HG02759 (cell line): ENCODE results near the gene OTUD7B.

ENCODE experiments used
- ATAC-seq: cut with Tn5 transposase; IDR thresholded peaks from one replicate; pipeline ENCODE4 v1.9.1; 2021; ENCODE audit warnings: mild to moderate bottlenecking, moderate library complexity; ENCODE audit not compliant: unreplicated experiment

The OTUD7B gene

GRCh38 chr1:150003801-150004200, 6.7 kb downstream of the OTUD7B start:
- no peak for ATAC-seq

DNA sequence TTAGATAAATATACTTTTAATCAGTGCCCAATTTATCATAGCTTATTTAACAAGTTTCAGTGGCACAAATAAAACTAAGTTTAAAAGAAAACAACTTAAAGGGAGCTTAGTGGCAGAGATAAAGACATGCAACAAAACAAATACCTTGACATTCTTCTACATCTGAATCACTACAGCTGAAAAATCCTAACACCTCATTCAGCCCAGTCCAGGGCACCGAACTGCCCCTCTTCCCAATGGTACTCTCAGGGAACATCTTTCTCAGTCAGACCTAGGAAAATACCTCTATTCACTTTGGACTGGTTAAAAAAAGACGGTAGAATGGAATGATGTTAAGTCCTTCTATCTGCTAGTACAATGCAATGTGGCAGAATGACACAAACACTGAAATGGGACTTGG, 8.3 kb downstream of the OTUD7B start:
- ATAC-seq, result no peak

DNA sequence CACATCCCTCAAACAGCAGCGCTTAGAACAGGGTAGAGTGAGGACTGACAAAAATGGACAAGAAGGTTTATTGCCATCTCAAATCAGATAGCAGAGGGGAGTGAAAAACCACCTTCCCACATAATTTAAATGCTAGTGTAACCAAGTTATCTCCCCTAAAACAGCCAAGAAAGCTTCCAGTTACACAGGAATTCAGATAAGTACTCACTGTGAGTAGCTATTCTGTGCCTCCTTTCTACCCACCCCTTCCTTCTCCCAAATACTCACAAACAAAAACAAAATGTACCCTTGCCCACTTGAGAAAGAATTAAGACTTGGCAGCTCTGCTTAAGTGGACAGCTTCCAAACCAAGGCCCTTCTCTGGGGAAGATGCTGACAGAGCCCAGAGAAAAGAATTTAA, 9.1 kb downstream of the OTUD7B start:
- no peak for ATAC-seq

- peak; percentile 74 for ATAC-seq
Observed at GRCh38 chr1:149997585-149998262, 12.8 kb downstream of the OTUD7B start.

- no peak for ATAC-seq
Observed at GRCh38 chr1:149995927-149996326, 14.6 kb downstream of the OTUD7B start.

DNA sequence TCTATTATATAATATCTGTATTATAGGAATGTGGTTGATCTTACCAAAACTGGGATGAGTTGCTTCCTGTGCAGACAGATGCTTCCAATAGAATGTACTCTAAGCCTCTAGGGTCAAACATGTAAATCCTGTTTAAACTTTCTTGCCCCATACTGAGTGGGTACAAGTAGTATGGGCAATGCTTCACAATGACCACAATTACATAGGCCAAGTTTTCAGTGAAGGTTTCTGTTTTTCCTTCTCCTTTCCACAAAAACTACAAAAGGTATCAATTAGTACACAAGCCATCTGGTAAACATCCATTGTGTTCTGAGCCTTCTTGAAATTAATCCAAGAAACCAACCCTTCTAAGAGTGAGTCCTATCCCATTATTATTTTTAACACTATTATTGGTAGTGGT, 16.8 kb downstream of the OTUD7B start:
- ATAC-seq, result no peak

- no peak for ATAC-seq
Observed at GRCh38 chr1:149993181-149993580, 17.3 kb downstream of the OTUD7B start.

GRCh38 chr1:149987297-149987595, 23.3 kb downstream of the OTUD7B start:
- ATAC-seq, result no peak

DNA sequence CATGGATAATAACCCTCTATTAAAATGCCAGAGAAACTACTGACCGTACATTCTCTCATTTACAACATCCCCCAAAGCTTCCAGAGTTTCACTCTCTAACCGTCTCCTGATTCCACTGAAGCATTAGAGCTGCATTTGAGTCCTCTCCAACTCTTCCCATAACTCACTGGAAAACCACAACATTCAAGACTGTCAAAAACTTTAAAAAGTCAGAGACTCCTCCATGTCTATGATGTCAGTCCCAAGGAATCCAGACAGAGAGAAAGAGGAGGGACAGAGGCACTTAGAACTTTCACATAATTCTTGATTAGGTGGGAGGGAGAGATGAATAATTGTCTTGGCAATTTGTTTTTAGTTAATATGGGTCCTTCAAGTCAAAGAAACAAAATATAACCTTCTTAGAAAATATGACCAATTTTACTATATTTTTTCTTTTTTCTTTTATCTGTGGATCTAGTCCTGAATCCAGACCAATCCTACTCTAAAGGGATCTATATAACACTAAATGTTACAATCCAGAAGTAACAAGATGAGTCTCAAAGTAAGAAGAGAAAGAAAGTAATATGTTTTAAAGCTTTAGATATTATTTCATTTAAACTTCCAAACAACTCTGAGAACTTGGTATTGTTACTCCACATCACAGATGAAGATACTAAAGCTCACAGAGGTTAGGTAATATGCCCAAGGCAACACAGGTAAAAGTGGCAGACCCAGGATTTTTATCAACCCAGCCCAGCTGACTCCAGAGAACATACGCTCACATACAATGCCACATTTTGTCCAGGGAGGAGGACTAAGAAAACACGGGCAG, 23.8 kb downstream of the OTUD7B start:
- no peak for ATAC-seq

DNA sequence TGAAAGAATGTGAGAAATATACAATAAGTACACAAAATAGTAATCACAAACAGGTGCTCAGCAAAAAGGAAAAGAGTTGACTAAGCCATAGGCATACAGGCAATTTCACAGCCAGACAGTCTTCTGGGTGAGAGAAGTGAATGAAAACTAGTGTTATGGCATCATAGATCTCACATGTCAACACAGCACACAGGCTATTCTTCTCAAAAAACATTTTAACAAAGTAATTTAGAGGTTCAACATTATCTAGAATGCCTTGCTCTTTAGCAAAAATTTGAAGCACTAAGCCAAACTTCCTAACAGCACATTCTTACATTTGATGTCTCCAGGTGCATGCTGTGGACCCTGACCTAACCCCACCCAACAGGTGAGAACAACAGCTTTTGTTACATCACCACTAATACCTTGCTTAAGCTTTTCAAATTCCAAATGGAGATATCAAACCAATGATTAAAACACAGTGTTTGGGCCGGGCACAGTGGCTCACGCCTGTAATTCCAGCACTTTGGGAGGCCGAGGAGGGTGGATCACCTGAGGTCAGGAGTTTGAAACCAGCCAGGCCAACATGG, 30.5 kb downstream of the OTUD7B start:
- no peak for ATAC-seq

GRCh38 chr1:149979245-149979971, 31.1 kb downstream of the OTUD7B start:
- no peak for ATAC-seq

GRCh38 chr1:149978547-149979023, 31.9 kb downstream of the OTUD7B start:
- no peak for ATAC-seq

DNA sequence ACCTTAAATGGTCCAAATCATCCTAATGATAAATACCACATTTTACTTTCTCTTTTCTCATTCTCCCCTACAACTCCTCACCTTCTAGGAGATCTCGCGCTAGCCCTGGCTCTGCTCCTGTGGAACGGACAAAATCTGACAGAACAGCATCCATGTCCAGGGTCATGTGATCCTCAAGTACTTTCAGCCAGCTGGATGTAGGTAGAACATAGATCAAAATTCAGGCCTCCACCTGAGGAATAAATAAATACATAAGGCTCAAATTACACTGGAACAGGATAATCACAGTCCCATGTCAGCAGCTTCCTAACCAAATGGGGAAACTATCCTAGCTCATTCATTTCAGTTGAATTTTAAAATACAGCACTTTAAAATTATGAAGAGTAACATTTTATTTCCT, 33.2 kb downstream of the OTUD7B start:
- no peak for ATAC-seq

DNA sequence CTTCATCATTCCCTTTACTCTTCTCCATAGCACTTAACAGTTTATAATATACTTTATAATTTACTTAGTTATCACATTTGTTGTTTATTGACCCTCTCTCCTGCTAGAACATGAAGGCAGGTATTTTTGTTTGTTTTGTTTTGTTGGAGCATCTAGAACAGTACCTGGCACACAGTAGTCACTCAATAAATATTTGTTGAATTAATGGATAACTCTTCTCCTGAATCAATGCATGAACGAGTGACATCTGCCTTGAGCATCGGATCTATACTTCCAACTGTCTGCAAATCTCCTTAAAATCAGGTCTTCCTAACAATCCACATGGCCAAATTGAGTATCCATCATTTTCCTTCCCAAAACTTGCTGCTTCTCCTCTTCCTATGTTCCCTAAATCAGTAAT, 38.0 kb downstream of the OTUD7B start:
- ATAC-seq, result no peak

DNA sequence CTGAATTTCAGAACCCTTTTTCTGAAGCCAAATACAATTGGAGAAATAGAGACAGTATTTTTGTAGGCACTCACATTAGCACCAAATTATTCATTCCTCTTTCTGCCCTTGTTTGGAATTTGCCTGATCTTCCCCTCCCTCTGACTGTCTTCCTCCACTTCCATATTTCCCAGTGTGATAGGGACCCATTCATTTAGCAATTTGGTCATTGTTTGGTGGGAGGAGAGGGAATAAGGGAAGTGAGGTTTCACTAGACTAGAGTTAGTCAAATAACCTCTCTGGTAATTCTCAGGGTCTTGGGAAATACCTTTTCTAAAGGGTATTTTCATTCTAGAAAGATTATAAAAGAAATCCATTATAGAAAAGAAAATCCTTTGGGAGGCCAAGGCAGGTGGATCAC, 42.9 kb downstream of the OTUD7B start:
- no peak for ATAC-seq

DNA sequence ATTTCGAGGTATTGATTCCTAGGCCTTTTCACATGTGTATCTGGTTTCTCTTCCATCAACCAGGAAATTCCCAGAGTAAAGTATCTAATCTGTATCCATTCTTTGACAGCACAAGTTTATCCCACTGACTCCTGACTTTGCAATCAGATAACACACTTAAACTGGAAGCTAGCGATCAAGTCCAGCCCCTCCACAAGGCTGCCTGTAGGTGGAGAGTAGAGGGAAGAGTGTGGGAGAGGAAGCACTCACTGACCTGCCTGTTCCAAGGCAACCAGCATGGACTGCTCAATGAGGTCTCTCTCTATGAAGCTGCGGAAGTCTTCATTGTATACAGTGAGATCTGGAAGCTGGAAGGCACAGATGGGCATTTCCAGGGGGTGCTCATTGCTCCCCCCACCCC, 43.5 kb downstream of the OTUD7B start:
- no peak for ATAC-seq

- no peak for ATAC-seq
Observed at GRCh38 chr1:149966405-149966804, 44.1 kb downstream of the OTUD7B start.

DNA sequence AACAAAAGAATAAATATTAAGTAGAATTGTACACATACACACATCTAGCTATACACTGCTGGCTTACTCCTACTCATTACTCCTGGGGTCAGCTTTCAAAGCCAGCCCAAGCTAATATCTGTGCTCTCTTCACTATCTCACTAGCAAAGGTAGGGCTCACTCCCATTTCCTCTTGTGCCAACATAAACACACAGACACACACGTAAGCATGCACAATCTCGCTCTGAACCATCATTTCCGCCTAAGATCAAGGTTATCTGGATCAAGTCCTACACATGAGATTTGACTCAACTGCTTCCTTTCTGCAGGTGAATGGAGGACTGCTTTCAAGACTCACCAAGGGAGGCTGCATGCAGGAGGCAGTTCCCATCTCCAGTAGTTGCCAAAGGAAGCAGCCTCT, 45.1 kb downstream of the OTUD7B start:
- ATAC-seq, result no peak

GRCh38 chr1:149963358-149963757, 47.2 kb downstream of the OTUD7B start:
- no peak for ATAC-seq

- ATAC-seq, result no peak
Observed at GRCh38 chr1:149962736-149963135, 47.8 kb downstream of the OTUD7B start.

DNA sequence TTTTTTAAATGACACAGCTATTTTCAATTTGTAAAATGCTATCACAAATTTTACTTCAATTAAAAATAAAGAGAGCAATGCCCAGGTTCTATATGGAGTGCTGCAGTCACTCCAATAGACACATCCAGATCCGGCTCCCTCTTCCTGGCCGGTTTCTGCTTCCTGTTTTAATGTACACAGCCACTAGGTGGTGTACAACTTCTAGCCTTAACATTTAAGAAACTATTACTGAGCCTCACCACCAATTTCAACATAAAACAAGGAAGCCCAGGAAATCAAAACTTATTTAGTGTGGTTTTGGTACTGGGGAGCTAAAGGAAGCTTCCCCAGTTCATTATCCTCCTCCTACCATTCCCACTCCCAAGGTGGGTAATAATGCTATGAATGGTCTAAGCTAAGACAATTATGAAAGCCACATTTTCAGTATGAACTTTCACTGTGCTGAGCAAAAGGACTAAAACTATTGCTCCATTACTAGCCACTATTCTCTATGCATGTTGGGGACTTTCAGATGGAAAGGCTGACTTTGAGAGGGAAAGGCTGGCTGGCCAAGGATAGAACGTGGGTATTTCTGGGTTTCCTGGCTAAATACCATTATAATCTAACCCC, 48.4 kb downstream of the OTUD7B start:
- no peak for ATAC-seq
